Measurements from ENCODE around the gene PRRX2.

- TF ChIP-seq EZH2 (IDR thresholded peaks at IDR 0.05; ENCODE audit: insufficient read depth, poor library complexity, severe bottlenecking), result no peak
- TF ChIP-seq EZH2phosphoT487 (IDR thresholded peaks at IDR 0.05; ENCODE audit: insufficient read depth, low read depth), result no peak
These were observed 91.6 kb downstream of the PRRX2 start for GRCh38 chr9:129757045-129757444.
